ENCODE results near the gene LTB.
"Not testable (repeated sequence)": the region's sequence is repeated elsewhere in the genome, so short reads cannot be mapped to it uniquely, and the experiment has no call there.

Gene LTB

GRCh38 chr6:31607317-31607716 is 25.1 kb upstream of the LTB start:
- peak; percentile 45 for DNase-seq

GRCh38 chr6:31597006-31597405 is 14.8 kb upstream of the LTB start:
- DNase-seq = peak; percentile 73

GRCh38 chr6:31592396-31592771 is 10.2 kb upstream of the LTB start:
- no peak for DNase-seq

GRCh38 chr6:31590691-31591090 is 8.5 kb upstream of the LTB start:
- DNase-seq = not testable (repeated sequence)

GRCh38 chr6:31588871-31589650 is 6.8 kb upstream of the LTB start:
- DNase-seq = no peak

GRCh38 chr6:31587791-31588777 is 5.9 kb upstream of the LTB start:
- DNase-seq = peak; percentile 42

- peak; percentile 51 for DNase-seq
Measured at GRCh38 chr6:31586599-31587281, 4.5 kb upstream of the LTB start.

GRCh38 chr6:31586008-31586407 is 3.8 kb upstream of the LTB start, which contains the start of gene LST1:
Gene LST1 (plus strand): TSS chr6:31586277. CDS start chr6:31587300, 1,023 bp downstream.
- DNase-seq = no peak

- peak; percentile 82 for DNase-seq
Measured at GRCh38 chr6:31585491-31585890, 3.3 kb upstream of the LTB start.

- no peak for DNase-seq
Measured at GRCh38 chr6:31581434-31582229, 592 bp downstream of the LTB start.

- peak; percentile 92 for DNase-seq
Measured at GRCh38 chr6:31580807-31581433, 1.3 kb downstream of the LTB start.

- no peak for DNase-seq
Measured at GRCh38 chr6:31580438-31580740, 1.8 kb downstream of the LTB start.

- peak; percentile 53 for DNase-seq
Measured at GRCh38 chr6:31579546-31580437, 2.4 kb downstream of the LTB start.

- DNase-seq = no peak
Measured at GRCh38 chr6:31579119-31579505, 3.1 kb downstream of the LTB start.

GRCh38 chr6:31578184-31579118 is 3.8 kb downstream of the LTB start:
- DNase-seq = no peak

GRCh38 chr6:31577579-31577966 is 4.7 kb downstream of the LTB start:
- DNase-seq = no peak

- DNase-seq = peak; percentile 81
Measured at GRCh38 chr6:31576897-31577578, 5.2 kb downstream of the LTB start.

GRCh38 chr6:31575952-31576685 is 6.1 kb downstream of the LTB start:
- no peak for DNase-seq
